Mammary epithelial cell (primary cell): ENCODE measurements around the gene LYPD5.

Experiments
- EZH2 ChIP-seq: IDR thresholded peaks from 2 replicates; pipeline ENCODE4 v1.6.1; 2012; ENCODE audit warnings: low read length, inconsistent platforms, borderline replicate concordance
- TF ChIP-seq, protein P1 (sequence below), 2 donors: IDR thresholded peaks in 1 of 2; conservative IDR thresholded peaks in 1 of 2; 2 replicates each; pipeline ENCODE4 v1.5.1; 2011 to 2012; ENCODE audit warnings: inconsistent platforms in 2 of 2, low read length in 2 of 2, mild to moderate bottlenecking in 2 of 2, control low read depth in 1 of 2, low read depth in 1 of 2; ENCODE audit not compliant: insufficient read depth in 1 of 2; ENCODE audit errors: extremely low read depth in 1 of 2

DNA sequence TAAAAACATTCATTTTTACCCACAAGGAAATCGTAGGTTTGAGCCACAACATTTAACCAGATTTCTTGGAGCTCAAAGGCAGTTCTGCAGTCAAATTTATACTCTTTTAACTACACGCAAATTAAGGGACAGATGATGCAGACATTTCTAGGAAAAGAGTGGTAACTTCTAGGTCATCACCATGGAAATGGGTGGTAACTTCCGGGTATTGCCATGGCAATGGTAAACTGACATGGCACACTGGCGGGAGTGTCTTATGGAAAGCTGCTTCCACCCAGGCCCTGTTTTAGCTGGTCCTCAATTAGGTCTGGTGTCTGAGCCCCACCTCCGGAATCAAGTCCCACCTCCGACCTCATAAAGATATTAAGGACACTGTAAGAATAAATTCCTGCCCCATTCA is 10.4 kb upstream of the LYPD5 start:
- TF ChIP-seq EZH2: no peak
- TF ChIP-seq, protein P1, sequence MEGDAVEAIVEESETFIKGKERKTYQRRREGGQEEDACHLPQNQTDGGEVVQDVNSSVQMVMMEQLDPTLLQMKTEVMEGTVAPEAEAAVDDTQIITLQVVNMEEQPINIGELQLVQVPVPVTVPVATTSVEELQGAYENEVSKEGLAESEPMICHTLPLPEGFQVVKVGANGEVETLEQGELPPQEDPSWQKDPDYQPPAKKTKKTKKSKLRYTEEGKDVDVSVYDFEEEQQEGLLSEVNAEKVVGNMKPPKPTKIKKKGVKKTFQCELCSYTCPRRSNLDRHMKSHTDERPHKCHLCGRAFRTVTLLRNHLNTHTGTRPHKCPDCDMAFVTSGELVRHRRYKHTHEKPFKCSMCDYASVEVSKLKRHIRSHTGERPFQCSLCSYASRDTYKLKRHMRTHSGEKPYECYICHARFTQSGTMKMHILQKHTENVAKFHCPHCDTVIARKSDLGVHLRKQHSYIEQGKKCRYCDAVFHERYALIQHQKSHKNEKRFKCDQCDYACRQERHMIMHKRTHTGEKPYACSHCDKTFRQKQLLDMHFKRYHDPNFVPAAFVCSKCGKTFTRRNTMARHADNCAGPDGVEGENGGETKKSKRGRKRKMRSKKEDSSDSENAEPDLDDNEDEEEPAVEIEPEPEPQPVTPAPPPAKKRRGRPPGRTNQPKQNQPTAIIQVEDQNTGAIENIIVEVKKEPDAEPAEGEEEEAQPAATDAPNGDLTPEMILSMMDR (conservative IDR thresholded peaks at IDR 0.05 in 1 of 2, IDR thresholded peaks at IDR 0.05 in 1 of 2; ENCODE audit: extremely low read depth in 1 of 2, insufficient read depth in 1 of 2, low read depth in 1 of 2, low read length in 2 of 2): no peak
